Mucosa of rectum (tissue), 2 donors: Measurements from ENCODE around the gene NPPC.

Source experiments
- H3K27ac ChIP-seq, 2 donors: one replicate each; pipeline ENCODE4 v1.7.0; 2013; ENCODE audit warnings: inconsistent platforms in 2 of 2, low read depth in 2 of 2, low read length in 2 of 2
- H3K27me3 ChIP-seq, 2 donors: one replicate each; pipeline ENCODE4 v1.7.0; 2013; ENCODE audit warnings: low read length in 2 of 2; ENCODE audit not compliant: control insufficient read depth in 2 of 2, insufficient read depth in 2 of 2
- H3K36me3 ChIP-seq, 2 donors: one replicate each; pipeline ENCODE4 v1.7.0; 2013; ENCODE audit warnings: low read length in 2 of 2; ENCODE audit not compliant: control insufficient read depth in 2 of 2, insufficient read depth in 2 of 2
- H3K4me1 ChIP-seq, 2 donors: one replicate each; pipeline ENCODE4 v1.7.0; 2013; ENCODE audit warnings: low read length in 2 of 2, mild to moderate bottlenecking in 1 of 2; ENCODE audit not compliant: control insufficient read depth in 2 of 2, insufficient read depth in 2 of 2
- H3K4me3 ChIP-seq, 2 donors: one replicate each; pipeline ENCODE4 v1.7.0; 2013; ENCODE audit warnings: low read length in 2 of 2
- H3K9ac ChIP-seq, 2 donors: one replicate each; pipeline ENCODE4 v1.7.0; 2013; ENCODE audit warnings: low read length in 2 of 2, low read depth in 1 of 2, mild to moderate bottlenecking in 1 of 2
- H3K9me3 ChIP-seq, 2 donors: one replicate each; pipeline ENCODE4 v1.7.0; 2013; ENCODE audit warnings: low read length in 2 of 2; ENCODE audit not compliant: control insufficient read depth in 2 of 2
- donor health status: healthy.
- donor health status: Normal muscosa, but diverticular disease.

NPPC gene

GRCh38 chr2:231929961-231930592 lies 3.9 kb upstream of the NPPC start:
- Histone ChIP-seq H3K4me3 (no peak overlapping the region), H3K9me3 (no peaks in the 10 kb centered on the region), H3K27me3 (peaks cover 22 to 29% of the 10 kb centered on the region in 2 donors), H3K36me3 (no peaks in the 10 kb centered on the region), H3K27ac (no peak overlapping the region), H3K4me1 (peaks cover 11 to 12% of the 10 kb centered on the region in 2 donors), H3K9ac (no peak overlapping the region)

GRCh38 chr2:231928901-231929725 lies 2.9 kb upstream of the NPPC start:
- H3K4me3 ChIP-seq, result no peak overlapping the region
- H3K27me3 ChIP-seq, result peaks cover 32 to 39% of the 10 kb centered on the region in 2 donors
- H3K27ac ChIP-seq, result no peak overlapping the region
- peaks cover 11 to 12% of the 10 kb centered on the region in 2 donors for H3K4me1 ChIP-seq
- no peaks in the 10 kb centered on the region for H3K36me3 ChIP-seq
- no peaks in the 10 kb centered on the region for H3K9me3 ChIP-seq
- H3K9ac ChIP-seq, result no peak overlapping the region

GRCh38 chr2:231928481-231928880 lies 2.3 kb upstream of the NPPC start:
- H3K27ac ChIP-seq, result no peak overlapping the region
- no peak overlapping the region for H3K9ac ChIP-seq
- peaks cover 11 to 12% of the 10 kb centered on the region in 2 donors for H3K4me1 ChIP-seq
- no peaks in the 10 kb centered on the region for H3K36me3 ChIP-seq
- peaks cover 36 to 42% of the 10 kb centered on the region in 2 donors for H3K27me3 ChIP-seq
- no peak overlapping the region for H3K4me3 ChIP-seq
- H3K9me3 ChIP-seq, result no peaks in the 10 kb centered on the region

- Histone ChIP-seq H3K9ac (no peak overlapping the region), H3K27me3 (peaks cover 36 to 49% of the 10 kb centered on the region in 2 donors), H3K4me3 (no peak overlapping the region), H3K4me1 (peaks cover 11 to 12% of the 10 kb centered on the region in 2 donors), H3K27ac (no peak overlapping the region), H3K36me3 (no peaks in the 10 kb centered on the region), H3K9me3 (no peaks in the 10 kb centered on the region)
Measured at GRCh38 chr2:231927566-231927890, 1.3 kb upstream of the NPPC start.

GRCh38 chr2:231926761-231927565 lies 767 bp upstream of the NPPC start:
- no peak overlapping the region for H3K9ac ChIP-seq
- H3K4me3 ChIP-seq, result peak overlapping the region; percentile 17 to 54
- peaks cover 11 to 12% of the 10 kb centered on the region in 2 donors for H3K4me1 ChIP-seq
- no peaks in the 10 kb centered on the region for H3K36me3 ChIP-seq
- peaks cover 36 to 53% of the 10 kb centered on the region in 2 donors for H3K27me3 ChIP-seq
- no peaks in the 10 kb centered on the region for H3K9me3 ChIP-seq
- no peak overlapping the region for H3K27ac ChIP-seq

GRCh38 chr2:231925303-231926179 lies 655 bp downstream of the NPPC start:
- peaks cover 39 to 56% of the 10 kb centered on the region in 2 donors for H3K27me3 ChIP-seq
- no peaks in the 10 kb centered on the region for H3K9me3 ChIP-seq
- no peaks in the 10 kb centered on the region for H3K36me3 ChIP-seq
- H3K27ac ChIP-seq, result no peak overlapping the region
- no peak overlapping the region for H3K9ac ChIP-seq
- peak overlapping the region; percentile 32 to 44 for H3K4me3 ChIP-seq
- H3K4me1 ChIP-seq, result peaks cover 11 to 12% of the 10 kb centered on the region in 2 donors

GRCh38 chr2:231924889-231925275 lies 1.3 kb downstream of the NPPC start:
- Histone ChIP-seq H3K9me3 (no peaks in the 10 kb centered on the region), H3K27ac (no peak overlapping the region), H3K9ac (no peak overlapping the region), H3K27me3 (peaks cover 39 to 56% of the 10 kb centered on the region in 2 donors), H3K4me1 (peaks cover 11 to 12% of the 10 kb centered on the region in 2 donors), H3K4me3 (peak overlapping the region in 1 of 2 donors; percentile 32), H3K36me3 (no peaks in the 10 kb centered on the region)

- H3K4me3 ChIP-seq, result no peak overlapping the region
- H3K36me3 ChIP-seq, result no peaks in the 10 kb centered on the region
- peaks cover 39 to 55% of the 10 kb centered on the region in 2 donors for H3K27me3 ChIP-seq
- no peak overlapping the region for H3K9ac ChIP-seq
- no peaks in the 10 kb centered on the region for H3K9me3 ChIP-seq
- H3K4me1 ChIP-seq, result peaks cover 11 to 12% of the 10 kb centered on the region in 2 donors
- no peak overlapping the region for H3K27ac ChIP-seq
Measured at GRCh38 chr2:231923951-231924888, 2.0 kb downstream of the NPPC start.

GRCh38 chr2:231923010-231923344 lies 3.2 kb downstream of the NPPC start:
- H3K4me1 ChIP-seq, result peaks cover 11 to 12% of the 10 kb centered on the region in 2 donors
- H3K9me3 ChIP-seq, result no peaks in the 10 kb centered on the region
- no peaks in the 10 kb centered on the region for H3K36me3 ChIP-seq
- H3K27ac ChIP-seq, result no peak overlapping the region
- H3K9ac ChIP-seq, result no peak overlapping the region
- H3K27me3 ChIP-seq, result peaks cover 39 to 44% of the 10 kb centered on the region in 2 donors
- H3K4me3 ChIP-seq, result no peak overlapping the region
